HG02943 (cell line): Measurements from ENCODE around the gene HOMER2.
A peak's percentile ranks its signal among the peaks of the same experiment; 100 is the strongest.
"Not testable (repeated sequence)": the region's sequence is repeated elsewhere in the genome, so short reads cannot be mapped to it uniquely, and the experiment has no call there.

Experiments used
- ATAC-seq: cut with Tn5 transposase; IDR thresholded peaks from one replicate; pipeline ENCODE4 v1.9.1; 2021; ENCODE audit warnings: mild to moderate bottlenecking, low read depth, moderate library complexity; ENCODE audit not compliant: unreplicated experiment

Gene HOMER2

GRCh38 chr15:82968066-82968465 lies 15.5 kb upstream of the HOMER2 start:
- ATAC-seq: no peak

GRCh38 chr15:82966671-82967071 lies 14.2 kb upstream of the HOMER2 start:
- ATAC-seq: peak; percentile 73

- ATAC-seq: no peak
Measured at GRCh38 chr15:82964890-82965289, 12.4 kb upstream of the HOMER2 start.

DNA sequence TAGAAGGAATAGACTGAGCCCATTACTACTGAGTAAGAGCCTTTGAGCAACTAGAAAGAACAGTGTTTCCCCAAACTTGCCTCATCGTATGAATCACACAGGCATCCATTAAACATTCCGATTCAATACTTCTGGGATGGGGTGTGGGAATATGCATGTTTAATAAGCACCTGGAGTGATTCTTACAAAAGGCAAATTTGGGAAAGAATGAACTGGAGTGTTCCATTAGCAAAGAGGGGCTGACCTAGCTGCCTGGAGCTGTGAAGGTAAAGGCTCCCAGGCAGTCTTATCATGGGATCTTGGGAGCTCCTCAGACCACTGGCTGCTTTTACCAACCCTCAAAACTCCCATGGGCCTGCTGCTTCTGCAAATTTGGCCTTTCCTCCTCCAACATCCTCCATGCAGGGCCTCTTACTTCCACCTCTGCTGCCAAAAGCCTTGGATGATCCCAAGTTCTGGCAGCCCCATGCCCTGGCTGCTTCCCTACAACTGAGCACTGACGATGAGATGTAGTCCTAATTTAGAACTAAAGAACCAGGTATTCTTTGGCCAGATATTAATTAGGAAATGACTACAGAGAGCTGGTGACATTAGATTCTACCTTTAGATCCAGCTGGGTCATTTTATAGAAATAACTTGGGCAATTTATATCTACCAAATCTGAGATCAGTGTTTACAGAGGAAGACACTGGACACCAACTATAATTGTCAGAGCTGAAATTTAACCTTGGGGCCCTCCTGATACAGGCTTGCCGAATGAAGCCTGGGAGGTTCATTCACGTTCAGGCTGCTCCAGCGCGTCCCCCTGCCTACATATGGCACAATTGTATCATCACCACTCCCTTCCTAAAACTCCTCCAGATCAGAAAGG lies 11.2 kb upstream of the HOMER2 start:
- ATAC-seq: no peak

GRCh38 chr15:82960766-82961165 lies 8.2 kb upstream of the HOMER2 start:
- ATAC-seq: no peak

- ATAC-seq: no peak
Measured at GRCh38 chr15:82959423-82959822, 6.9 kb upstream of the HOMER2 start.

GRCh38 chr15:82958638-82959037 lies 6.1 kb upstream of the HOMER2 start:
- ATAC-seq: no peak

DNA sequence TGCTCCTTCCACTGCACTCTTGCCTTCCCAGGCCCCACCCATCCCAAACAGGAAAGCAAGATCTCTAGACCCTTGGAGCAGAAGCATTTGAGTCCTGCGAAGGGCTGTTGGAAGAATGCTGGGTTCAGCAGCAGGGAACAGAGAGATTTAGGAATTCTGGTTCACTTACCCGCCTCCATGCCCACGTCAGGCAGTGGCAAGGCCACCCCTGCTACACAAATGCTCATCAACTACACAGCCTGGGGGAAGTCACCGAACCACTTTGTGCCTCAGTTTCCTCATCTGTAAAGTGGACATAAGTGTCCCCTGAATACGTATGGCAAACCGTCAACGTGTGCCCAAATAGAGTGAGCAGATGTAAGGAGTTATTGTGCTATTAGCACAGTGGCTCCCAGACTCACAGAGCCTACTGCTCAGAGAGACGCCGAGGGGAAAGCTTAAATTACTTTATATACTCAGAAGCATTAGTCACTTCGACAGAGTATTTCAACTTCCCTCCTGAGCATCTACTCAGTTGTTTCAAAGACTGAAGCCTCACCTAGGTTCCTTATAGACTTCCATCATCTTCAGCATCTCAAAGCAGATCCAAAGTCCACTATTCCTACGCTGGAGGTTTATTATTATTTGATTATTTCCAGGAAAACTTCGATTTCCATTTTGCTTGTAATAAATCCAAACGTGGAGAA lies 905 bp downstream of the HOMER2 start:
- no peak for ATAC-seq

DNA sequence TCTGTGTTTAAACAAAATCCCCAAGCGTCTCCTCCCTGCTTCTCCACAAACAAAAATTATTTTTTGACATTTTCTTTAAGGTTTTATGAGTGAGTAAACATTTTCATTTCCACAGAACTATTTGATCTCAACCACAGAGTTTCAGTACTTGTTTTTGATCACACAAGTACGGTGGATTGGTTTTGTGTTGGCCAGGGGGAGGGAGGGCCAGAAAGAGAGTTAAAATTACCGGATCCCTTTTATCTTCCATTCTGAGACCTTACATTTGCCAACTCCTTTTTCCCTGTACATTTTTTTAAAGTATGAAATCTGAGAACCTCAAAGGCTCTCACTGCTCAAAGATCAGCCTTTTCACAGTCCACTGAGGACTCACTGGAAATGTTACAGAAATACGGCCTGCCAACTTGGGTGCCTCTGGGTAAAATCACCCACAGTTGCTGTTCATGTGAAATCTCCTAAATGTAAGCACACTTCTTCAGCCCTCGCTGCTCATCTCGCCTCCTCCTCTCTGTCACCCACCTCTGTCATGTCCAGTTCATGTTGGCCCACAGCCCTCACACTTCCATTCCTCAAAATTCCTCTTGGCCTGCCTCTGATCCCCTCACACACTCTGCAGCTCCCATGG lies 1.7 kb downstream of the HOMER2 start:
- ATAC-seq: no peak

- ATAC-seq: no peak
Measured at GRCh38 chr15:82950295-82950694, 2.2 kb downstream of the HOMER2 start.

DNA sequence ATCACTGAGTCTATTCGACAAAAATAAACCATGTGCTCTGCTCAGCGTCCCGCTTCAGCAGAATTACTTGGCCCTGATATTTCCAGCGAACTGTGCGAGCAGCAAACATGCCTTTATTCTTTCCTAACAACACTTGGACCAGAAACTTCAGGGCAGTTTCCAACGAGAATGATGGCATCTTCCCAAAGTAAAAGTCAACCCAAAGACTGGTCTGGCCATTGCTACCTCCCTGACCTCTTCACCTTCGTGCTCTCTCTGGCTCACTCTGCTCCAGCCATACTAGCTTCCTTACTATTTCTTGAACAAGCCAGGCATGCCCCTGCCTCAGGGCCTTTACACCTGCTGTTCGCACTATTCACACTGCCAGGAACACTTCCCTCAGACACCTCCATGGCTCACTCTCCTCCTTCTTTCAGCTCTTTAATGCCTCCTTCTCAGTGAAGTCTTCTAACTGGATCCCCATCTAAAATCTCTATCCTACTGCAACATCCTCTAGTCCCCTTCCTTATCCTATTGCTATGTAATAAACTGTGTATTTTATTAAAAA lies 6.3 kb downstream of the HOMER2 start:
- ATAC-seq: no peak

GRCh38 chr15:82945326-82945725 lies 7.2 kb downstream of the HOMER2 start:
- ATAC-seq: no peak

DNA sequence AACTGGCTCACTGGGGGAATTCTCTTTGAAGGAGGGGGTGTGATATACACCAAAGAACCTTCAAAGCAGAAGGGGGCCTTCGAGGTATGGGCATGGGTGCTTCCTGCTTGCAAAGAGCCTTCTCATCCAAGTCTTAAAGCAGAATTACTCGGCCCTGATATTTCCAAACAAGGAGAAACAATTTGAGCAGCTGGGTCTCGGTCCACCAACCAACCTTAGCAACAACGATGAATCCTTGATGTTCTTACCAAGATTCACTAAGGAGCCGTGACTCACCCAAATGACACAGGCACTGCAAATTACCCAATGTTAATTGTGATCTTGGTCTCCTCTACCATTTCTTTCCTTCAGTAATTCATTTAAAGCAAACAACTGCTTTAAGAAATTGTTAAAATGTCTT lies 7.7 kb downstream of the HOMER2 start:
- no peak for ATAC-seq

DNA sequence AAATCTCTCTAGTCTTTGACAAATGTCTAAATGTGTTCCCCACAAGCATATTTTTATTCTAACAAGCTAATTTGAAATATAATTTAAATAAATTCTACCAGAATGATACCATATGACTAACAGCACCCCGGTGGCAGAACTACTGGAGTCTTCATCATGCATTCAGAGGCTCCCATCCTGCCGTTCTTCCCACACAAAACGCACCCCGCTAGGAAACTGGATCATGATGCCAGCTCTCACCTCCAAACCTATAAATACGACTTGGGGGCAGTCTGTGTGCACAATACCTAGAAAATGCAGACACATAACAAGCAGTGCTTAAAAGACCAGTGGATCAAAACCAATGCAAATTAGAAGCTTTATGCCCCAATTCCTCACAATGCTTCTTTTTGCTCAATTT lies 8.5 kb downstream of the HOMER2 start:
- no peak for ATAC-seq

DNA sequence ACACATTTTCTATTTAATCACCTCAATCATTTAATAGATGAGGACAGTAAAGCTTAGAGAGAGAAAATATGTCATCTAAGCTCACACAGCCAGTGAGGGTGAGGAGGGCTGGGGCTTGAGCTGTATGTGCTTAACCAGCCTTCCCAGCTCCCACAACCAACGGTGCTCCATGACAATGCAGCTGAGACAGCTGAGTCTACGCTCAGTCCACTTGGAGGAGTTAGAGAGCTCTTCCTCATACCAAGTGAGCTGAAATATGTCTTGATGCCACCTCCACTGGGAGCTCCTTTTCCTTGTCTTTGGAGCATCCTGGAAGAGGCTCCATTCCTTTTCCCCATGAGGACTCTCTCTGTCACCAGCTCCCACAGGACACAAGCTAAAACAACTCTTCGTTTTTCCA lies 9.3 kb downstream of the HOMER2 start:
- ATAC-seq: no peak

- ATAC-seq: no peak
Measured at GRCh38 chr15:82942691-82943090, 9.8 kb downstream of the HOMER2 start.

- ATAC-seq: not testable (repeated sequence)
Measured at GRCh38 chr15:82939678-82940077, 12.8 kb downstream of the HOMER2 start.

GRCh38 chr15:82937712-82938058 lies 14.8 kb downstream of the HOMER2 start:
- ATAC-seq: no peak

DNA sequence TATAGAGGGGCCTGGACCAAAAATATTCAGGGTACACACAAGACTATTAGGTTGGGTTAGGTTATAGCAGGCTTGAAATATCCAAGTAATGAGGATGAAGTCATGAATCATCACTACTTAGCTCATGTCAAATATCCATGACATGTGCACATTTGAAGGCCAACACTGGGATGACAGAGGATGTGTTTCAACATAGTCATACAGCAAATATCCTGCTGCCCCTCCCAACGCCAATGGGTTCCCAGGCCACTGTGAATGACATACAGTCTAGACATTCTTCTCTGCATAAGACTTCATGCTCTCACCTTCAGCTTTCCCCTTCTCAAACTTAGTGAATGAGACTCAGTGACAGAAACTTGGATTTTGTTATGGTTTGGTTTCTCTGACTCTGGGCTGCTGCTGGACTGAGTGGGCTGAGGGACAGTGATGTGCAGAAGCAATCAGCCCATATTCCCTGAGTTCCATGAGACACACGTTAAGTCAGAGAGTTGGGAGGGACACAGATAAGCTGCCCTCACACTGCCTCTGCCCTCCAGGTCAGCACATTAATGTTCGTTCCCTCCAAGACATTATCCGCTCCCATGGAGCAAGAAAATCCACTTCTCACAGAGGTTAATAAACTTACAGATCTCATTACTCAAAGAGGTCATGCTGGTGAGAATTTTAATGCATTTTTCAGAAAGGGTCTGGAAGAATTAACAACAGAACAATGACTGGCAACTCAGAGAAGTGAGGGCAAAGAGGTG lies 15.4 kb downstream of the HOMER2 start:
- no peak for ATAC-seq

DNA sequence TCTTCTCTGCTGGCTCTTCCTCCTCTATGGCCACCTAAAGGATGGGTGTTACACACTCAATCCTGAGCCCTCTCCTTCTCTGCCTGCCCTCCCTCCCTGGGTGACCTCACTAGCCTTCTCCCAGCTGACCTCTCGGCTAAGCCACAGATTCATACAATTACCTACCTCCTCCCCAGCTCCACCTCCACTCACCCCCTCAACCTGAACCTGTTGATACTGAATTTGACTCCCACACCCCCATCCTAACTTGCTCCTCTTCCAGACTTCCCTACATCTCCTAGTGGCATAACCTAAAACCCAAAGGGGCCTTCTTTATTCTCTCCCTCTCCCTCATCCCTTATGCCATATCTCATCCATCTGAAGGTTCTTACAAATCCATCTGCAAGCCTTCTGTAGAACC lies 17.1 kb downstream of the HOMER2 start:
- ATAC-seq: no peak
